ENCODE data around the gene GPR18. TPM values are rescaled to one million over a fixed set of nuclear protein-coding genes. Genes with fewer than 3 reads are reported as not detected.

Gene GPR18
- total RNA-seq, 1 donor from 2014 or later = 0.59 TPM

DNA sequence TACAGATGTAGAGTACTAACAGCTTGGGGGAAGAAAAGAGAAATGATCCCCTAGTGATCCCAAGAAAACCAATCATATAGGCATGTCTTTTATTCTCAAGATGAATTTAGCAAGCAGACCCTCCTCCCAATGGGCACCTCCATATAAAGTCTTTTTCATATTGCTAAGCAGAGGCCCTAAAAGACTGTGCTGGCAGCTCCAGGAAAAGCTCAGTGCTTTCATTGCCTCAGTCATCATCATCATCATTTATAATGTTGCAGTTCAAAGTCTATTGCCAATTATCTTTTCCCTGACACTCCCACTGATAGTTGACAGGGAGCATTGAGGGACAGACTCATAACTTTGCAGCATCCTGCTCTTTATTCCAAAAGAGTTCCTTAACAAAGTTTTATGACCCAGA lies 36.0 kb upstream of the GPR18 start:
- no peak overlapping the region for H3K27ac Mint-ChIP-seq (ENCODE audit: unreplicated experiment)
- Histone ChIP-seq H3K9me3 (ENCODE audit: insufficient read depth, low read depth, low read length) (no peaks in the 10 kb centered on the region), H3K27me3 (ENCODE audit: insufficient read depth, low read length) (no peaks in the 10 kb centered on the region), H4K20me1 (ENCODE audit: insufficient read depth, low read length) (peaks cover 13% of the 10 kb centered on the region), H3K4me3 (ENCODE audit: insufficient read depth, low read depth, low read length) (no peak overlapping the region), H3K27ac (ENCODE audit: low read depth, low read length) (no peak overlapping the region), H3K4me1 (ENCODE audit: insufficient read depth, low read length) (peaks cover 3% of the 10 kb centered on the region), H3K36me3 (ENCODE audit: insufficient read depth, low read length) (no peaks in the 10 kb centered on the region), H3K9ac (ENCODE audit: low read length) (no peak overlapping the region), H3K4me2 (ENCODE audit: low read length) (no peak overlapping the region), H2AFZ (ENCODE audit: low read depth, low read length) (no peak overlapping the region), H3K79me2 (ENCODE audit: insufficient read depth, low read length) (no peaks in the 10 kb centered on the region)
- H3K36me3 Mint-ChIP-seq (ENCODE audit: low read depth, unreplicated experiment) = peaks cover 3% of the 10 kb centered on the region
- TF ChIP-seq EZH2 (IDR thresholded peaks at IDR 0.05; ENCODE audit: insufficient read depth, low read length) = no peak
- TF ChIP-seq CTCF (IDR thresholded peaks at IDR 0.05; ENCODE audit: insufficient read depth, low read depth, low read length) = no peak
- FAIRE-seq = no peak
- no peak overlapping the region for H3K4me3 Mint-ChIP-seq (ENCODE audit: unreplicated experiment)
- no peaks in the 10 kb centered on the region for H3K27me3 Mint-ChIP-seq (ENCODE audit: low read depth, unreplicated experiment)
- no peaks in the 10 kb centered on the region for H3K9me3 Mint-ChIP-seq (ENCODE audit: unreplicated experiment)
- no peak for DNase-seq (ENCODE audit: low read depth)
- peaks cover 24% of the 10 kb centered on the region for H3K4me1 Mint-ChIP-seq (ENCODE audit: low read depth, unreplicated experiment)

DNA sequence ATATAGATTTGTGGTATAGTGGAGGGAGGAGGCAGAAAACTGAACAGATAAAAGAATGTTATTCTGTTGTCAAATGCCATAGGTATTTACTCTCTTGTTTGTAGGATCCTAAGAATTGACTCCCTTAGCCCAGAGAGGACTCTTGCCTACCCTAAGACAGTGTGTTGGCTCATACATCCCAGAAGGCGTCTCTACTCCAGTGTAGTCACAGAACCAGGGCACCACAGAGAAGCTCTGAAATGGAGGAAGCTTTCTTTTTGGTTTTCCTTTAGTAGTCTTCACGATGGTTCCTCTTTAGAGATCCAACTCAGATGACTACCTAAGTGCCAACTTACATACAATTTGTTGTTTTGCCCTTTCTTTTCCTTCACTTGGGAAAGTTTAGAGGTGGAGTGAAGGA lies 35.0 kb upstream of the GPR18 start:
- no peak for DNase-seq (ENCODE audit: low read depth)
- no peak overlapping the region for H3K9ac ChIP-seq (ENCODE audit: low read length)
- H3K4me3 ChIP-seq (ENCODE audit: insufficient read depth, low read depth, low read length) = no peak overlapping the region
- H4K20me1 ChIP-seq (ENCODE audit: insufficient read depth, low read length) = peaks cover 13% of the 10 kb centered on the region
- peaks cover 21% of the 10 kb centered on the region for H3K4me1 Mint-ChIP-seq (ENCODE audit: low read depth, unreplicated experiment)
- H3K27ac ChIP-seq (ENCODE audit: low read depth, low read length) = no peak overlapping the region
- FAIRE-seq = no peak
- H3K9me3 Mint-ChIP-seq (ENCODE audit: unreplicated experiment) = no peaks in the 10 kb centered on the region
- H3K27me3 Mint-ChIP-seq (ENCODE audit: low read depth, unreplicated experiment) = no peaks in the 10 kb centered on the region
- no peaks in the 10 kb centered on the region for H3K27me3 ChIP-seq (ENCODE audit: insufficient read depth, low read length)
- no peaks in the 10 kb centered on the region for H3K79me2 ChIP-seq (ENCODE audit: insufficient read depth, low read length)
- no peaks in the 10 kb centered on the region for H3K9me3 ChIP-seq (ENCODE audit: insufficient read depth, low read depth, low read length)
- H3K36me3 ChIP-seq (ENCODE audit: insufficient read depth, low read length) = no peaks in the 10 kb centered on the region
- no peak overlapping the region for H2AFZ ChIP-seq (ENCODE audit: low read depth, low read length)
- no peak overlapping the region for H3K4me3 Mint-ChIP-seq (ENCODE audit: unreplicated experiment)
- H3K27ac Mint-ChIP-seq (ENCODE audit: unreplicated experiment) = no peak overlapping the region
- H3K36me3 Mint-ChIP-seq (ENCODE audit: low read depth, unreplicated experiment) = peaks cover 3% of the 10 kb centered on the region
- no peak for TF ChIP-seq CTCF (IDR thresholded peaks at IDR 0.05; ENCODE audit: insufficient read depth, low read depth, low read length)
- TF ChIP-seq EZH2 (IDR thresholded peaks at IDR 0.05; ENCODE audit: insufficient read depth, low read length) = no peak
- H3K4me1 ChIP-seq (ENCODE audit: insufficient read depth, low read length) = peaks cover 3% of the 10 kb centered on the region
- H3K4me2 ChIP-seq (ENCODE audit: low read length) = no peak overlapping the region

DNA sequence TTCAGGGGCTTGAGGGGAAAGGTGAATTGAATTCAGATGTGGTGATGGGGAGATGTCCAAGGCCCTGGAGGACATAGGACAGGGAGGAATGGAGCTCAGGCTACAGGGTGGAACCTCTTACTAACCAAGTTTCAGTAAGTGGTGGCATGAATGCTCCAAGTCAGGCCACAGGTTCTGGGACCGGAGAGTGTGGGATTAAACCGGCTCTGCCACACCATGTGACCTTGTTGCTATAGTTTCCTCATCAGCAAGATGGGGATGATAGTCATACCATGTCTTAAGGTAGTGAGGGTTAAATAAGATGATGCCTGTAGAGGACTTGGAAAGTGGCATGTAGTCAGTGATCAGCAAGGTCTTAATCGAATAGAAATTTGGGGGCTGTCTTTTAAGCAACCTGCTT lies 32.7 kb upstream of the GPR18 start:
- no peaks in the 10 kb centered on the region for H3K79me2 ChIP-seq (ENCODE audit: insufficient read depth, low read length)
- no peaks in the 10 kb centered on the region for H3K36me3 ChIP-seq (ENCODE audit: insufficient read depth, low read length)
- H3K9ac ChIP-seq (ENCODE audit: low read length) = no peak overlapping the region
- H4K20me1 ChIP-seq (ENCODE audit: insufficient read depth, low read length) = peaks cover 12% of the 10 kb centered on the region
- no peaks in the 10 kb centered on the region for H3K27me3 Mint-ChIP-seq (ENCODE audit: low read depth, unreplicated experiment)
- no peak overlapping the region for H2AFZ ChIP-seq (ENCODE audit: low read depth, low read length)
- DNase-seq (ENCODE audit: low read depth) (no peak), FAIRE-seq (no peak)
- no peak overlapping the region for H3K4me3 ChIP-seq (ENCODE audit: insufficient read depth, low read depth, low read length)
- no peak overlapping the region for H3K4me3 Mint-ChIP-seq (ENCODE audit: unreplicated experiment)
- no peak overlapping the region for H3K27ac Mint-ChIP-seq (ENCODE audit: unreplicated experiment)
- no peaks in the 10 kb centered on the region for H3K27me3 ChIP-seq (ENCODE audit: insufficient read depth, low read length)
- H3K9me3 ChIP-seq (ENCODE audit: insufficient read depth, low read depth, low read length) = no peaks in the 10 kb centered on the region
- no peaks in the 10 kb centered on the region for H3K4me1 ChIP-seq (ENCODE audit: insufficient read depth, low read length)
- peaks cover 6% of the 10 kb centered on the region for H3K36me3 Mint-ChIP-seq (ENCODE audit: low read depth, unreplicated experiment)
- H3K27ac ChIP-seq (ENCODE audit: low read depth, low read length) = no peak overlapping the region
- no peak overlapping the region for H3K4me2 ChIP-seq (ENCODE audit: low read length)
- H3K4me1 Mint-ChIP-seq (ENCODE audit: low read depth, unreplicated experiment) = peaks cover 2% of the 10 kb centered on the region
- H3K9me3 Mint-ChIP-seq (ENCODE audit: unreplicated experiment) = no peaks in the 10 kb centered on the region
- TF ChIP-seq CTCF (IDR thresholded peaks at IDR 0.05; ENCODE audit: insufficient read depth, low read depth, low read length) = no peak
- no peak for TF ChIP-seq EZH2 (IDR thresholded peaks at IDR 0.05; ENCODE audit: insufficient read depth, low read length)

Measured in astrocyte (in vitro differentiated cells and primary cell).